Keratinocyte (primary cell): ENCODE measurements around the gene SCGB1A1. TPM values are rescaled to one million over a fixed set of nuclear protein-coding genes. Genes with fewer than 3 reads are reported as not detected.

ENCODE experiments used
- DNase-seq: peaks from one replicate; pipeline ENCODE4 v3.0.0-alpha.2; 2011; ENCODE audit warnings: low read depth, missing footprints, low spot score
- FAIRE-seq: peaks from 2 replicates; lab custom pipeline; 2011; peaks lifted over from hg19 to GRCh38; lab: Jason Lieb, UNC
- H2AFZ ChIP-seq: 2 replicates; pipeline ENCODE4 v1.6.0; 2012; ENCODE audit warnings: low read length, control low read depth, inconsistent platforms; ENCODE audit not compliant: control insufficient read depth
- H3K27ac ChIP-seq: 2 replicates; pipeline ENCODE4 v1.5.1; 2011; ENCODE audit warnings: low read length; ENCODE audit not compliant: control insufficient read depth, insufficient read depth
- H3K27me3 ChIP-seq: 3 replicates; pipeline ENCODE4 v1.6.0; 2011; ENCODE audit warnings: low read length; ENCODE audit not compliant: control insufficient read depth, insufficient read depth; ENCODE audit errors: extremely low read depth
- H3K36me3 ChIP-seq, 2 experiments: 2 replicates in 1 of 2; 3 replicates in 1 of 2; pipeline ENCODE4 v1.5.1; 2011; ENCODE audit warnings: low read length in 2 of 2, mild to moderate bottlenecking in 1 of 2; ENCODE audit not compliant: control insufficient read depth in 2 of 2, insufficient read depth in 2 of 2; ENCODE audit errors: extremely low read depth in 1 of 2
- H3K4me1 ChIP-seq: 3 replicates; pipeline ENCODE4 v1.5.1; 2011; ENCODE audit warnings: low read length; ENCODE audit not compliant: control insufficient read depth, insufficient read depth; ENCODE audit errors: extremely low read depth
- H3K4me2 ChIP-seq: 3 replicates; pipeline ENCODE4 v1.6.0; 2011; ENCODE audit warnings: low read depth, low read length; ENCODE audit not compliant: control insufficient read depth, insufficient read depth; ENCODE audit errors: extremely low read depth
- H3K4me3 ChIP-seq, 3 experiments: fragments of 200-600 bp in 1 of 3; sonication (generic) in 1 of 3; 2 replicates in 2 of 3; 3 replicates in 1 of 3; pipeline ENCODE4 v1.5.1; 2011 to 2016; ENCODE audit warnings: low read length in 3 of 3, mild to moderate bottlenecking in 3 of 3, control low read depth in 2 of 3, inconsistent platforms in 1 of 3, low read depth in 1 of 3, mixed read lengths in 1 of 3, mixed run types in 1 of 3, moderate library complexity in 1 of 3; ENCODE audit not compliant: control insufficient read depth in 2 of 3, insufficient read depth in 2 of 3; ENCODE audit errors: extremely low read depth in 1 of 3
- H3K79me2 ChIP-seq: 2 replicates; pipeline ENCODE4 v1.6.0; 2012; ENCODE audit warnings: low read length; ENCODE audit not compliant: control insufficient read depth, insufficient read depth
- H3K9ac ChIP-seq: 3 replicates; pipeline ENCODE4 v1.6.0; 2011; ENCODE audit warnings: low read length; ENCODE audit not compliant: control insufficient read depth, insufficient read depth; ENCODE audit errors: extremely low read depth
- H3K9me1 ChIP-seq: 3 replicates; pipeline ENCODE4 v1.6.0; 2011; ENCODE audit warnings: low read length; ENCODE audit not compliant: control insufficient read depth, insufficient read depth; ENCODE audit errors: extremely low read depth
- H3K9me3 ChIP-seq: 2 replicates; pipeline ENCODE4 v1.5.1; 2012; ENCODE audit warnings: low read depth, low read length; ENCODE audit not compliant: control insufficient read depth
- H4K20me1 ChIP-seq: 3 replicates; pipeline ENCODE4 v1.6.0; 2011; ENCODE audit warnings: low read length; ENCODE audit not compliant: control insufficient read depth, insufficient read depth; ENCODE audit errors: extremely low read depth
- EZH2 ChIP-seq: IDR thresholded peaks from one replicate; pipeline ENCODE4 v1.6.1; 2012; ENCODE audit warnings: inconsistent platforms, mild to moderate bottlenecking, low read length, moderate library complexity
- dilution Hi-C: fragments of 300-500 bp; cut with MboI; formaldehyde crosslinking; loops from one replicate; pipeline ENCODE4 v1.7.0; 2020; ENCODE audit warnings: low sequenced_read_pairs; ENCODE audit not compliant: extremely low pct_ligation_motif_present
- polyA plus RNA-seq, 5 experiments: library from polyadenylated mRNA; depleted of rRNA in 3 of 5; stranded (reverse) in 3 of 5; stranded (forward) in 1 of 5; unstranded in 1 of 5; fragments of >200 nt; gene quantifications; 1 replicate in 1 of 5; 2 replicates in 3 of 5; 3 replicates in 1 of 5; pipeline versions ENCODE4 v1.2.1 to v1.2.3, GENCODE V29; 2011 to 2012; ENCODE audit warnings: missing spikeins in 2 of 5, low read depth in 1 of 5, low replicate concordance in 1 of 5
- TF ChIP-seq, protein P1 (sequence below), 3 experiments: IDR thresholded peaks in 1 of 3; conservative IDR thresholded peaks in 1 of 3; optimal IDR thresholded peaks in 1 of 3; 2 replicates in 2 of 3; 3 replicates in 1 of 3; pipeline versions ENCODE3 to v1.5.1; 2011; ENCODE audit warnings: low read length in 3 of 3, mild to moderate bottlenecking in 3 of 3, moderate library complexity in 2 of 3, control low read depth in 1 of 3, inconsistent platforms in 1 of 3; ENCODE audit not compliant: insufficient read depth in 2 of 3; ENCODE audit errors: extremely low read depth in 1 of 3

The SCGB1A1 gene
- polyA plus RNA-seq, 1 donor (not counting 4 experiments of a cell fraction or from before 2014, with no cell fraction given) = not detected

GRCh38 chr11:62438641-62439040, 19.8 kb downstream of the SCGB1A1 start:
- dilution Hi-C loops = no loop called here
- Histone ChIP-seq H3K9ac (no peak overlapping the region), H3K4me3 (no peak overlapping the region), H3K9me3 (no peaks in the 10 kb centered on the region), H3K36me3 (no peaks in the 10 kb centered on the region), H3K27me3 (no peaks in the 10 kb centered on the region), H3K9me1 (no peaks in the 10 kb centered on the region), H3K79me2 (no peaks in the 10 kb centered on the region), H3K4me2 (no peak overlapping the region), H3K4me1 (no peaks in the 10 kb centered on the region), H3K27ac (no peak overlapping the region), H2AFZ (no peak overlapping the region), H4K20me1 (no peaks in the 10 kb centered on the region)
- TF ChIP-seq EZH2 = no peak
- TF ChIP-seq, protein P1, sequence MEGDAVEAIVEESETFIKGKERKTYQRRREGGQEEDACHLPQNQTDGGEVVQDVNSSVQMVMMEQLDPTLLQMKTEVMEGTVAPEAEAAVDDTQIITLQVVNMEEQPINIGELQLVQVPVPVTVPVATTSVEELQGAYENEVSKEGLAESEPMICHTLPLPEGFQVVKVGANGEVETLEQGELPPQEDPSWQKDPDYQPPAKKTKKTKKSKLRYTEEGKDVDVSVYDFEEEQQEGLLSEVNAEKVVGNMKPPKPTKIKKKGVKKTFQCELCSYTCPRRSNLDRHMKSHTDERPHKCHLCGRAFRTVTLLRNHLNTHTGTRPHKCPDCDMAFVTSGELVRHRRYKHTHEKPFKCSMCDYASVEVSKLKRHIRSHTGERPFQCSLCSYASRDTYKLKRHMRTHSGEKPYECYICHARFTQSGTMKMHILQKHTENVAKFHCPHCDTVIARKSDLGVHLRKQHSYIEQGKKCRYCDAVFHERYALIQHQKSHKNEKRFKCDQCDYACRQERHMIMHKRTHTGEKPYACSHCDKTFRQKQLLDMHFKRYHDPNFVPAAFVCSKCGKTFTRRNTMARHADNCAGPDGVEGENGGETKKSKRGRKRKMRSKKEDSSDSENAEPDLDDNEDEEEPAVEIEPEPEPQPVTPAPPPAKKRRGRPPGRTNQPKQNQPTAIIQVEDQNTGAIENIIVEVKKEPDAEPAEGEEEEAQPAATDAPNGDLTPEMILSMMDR (optimal IDR thresholded peaks at IDR 0.05 in 1 of 3, IDR thresholded peaks at IDR 0.05 in 1 of 3, conservative IDR thresholded peaks at IDR 0.05 in 1 of 3; ENCODE audit: extremely low read depth in 1 of 3, insufficient read depth in 2 of 3, low read length in 3 of 3) = no peak
- no peak for DNase-seq
- FAIRE-seq = no peak

GRCh38 chr11:62439785-62440602, 21.2 kb downstream of the SCGB1A1 start:
- DNase-seq (no peak), FAIRE-seq (no peak)
- Histone ChIP-seq H3K9me3 (no peaks in the 10 kb centered on the region), H3K9me1 (no peaks in the 10 kb centered on the region), H3K36me3 (no peaks in the 10 kb centered on the region), H3K79me2 (no peaks in the 10 kb centered on the region), H2AFZ (no peak overlapping the region), H4K20me1 (no peaks in the 10 kb centered on the region), H3K4me1 (no peaks in the 10 kb centered on the region), H3K27me3 (no peaks in the 10 kb centered on the region), H3K9ac (no peak overlapping the region), H3K4me2 (no peak overlapping the region), H3K27ac (no peak overlapping the region), H3K4me3 (no peak overlapping the region)
- dilution Hi-C loops = no loop called here
- TF ChIP-seq EZH2 = no peak
- TF ChIP-seq, protein P1 (optimal IDR thresholded peaks at IDR 0.05 in 1 of 3, IDR thresholded peaks at IDR 0.05 in 1 of 3, conservative IDR thresholded peaks at IDR 0.05 in 1 of 3; ENCODE audit: extremely low read depth in 1 of 3, insufficient read depth in 2 of 3, low read length in 3 of 3) = no peak
